Activated effector memory CD4-positive, alpha-beta T cell treated with Interleukin-2 at 50 U/mL for 16 hours (primary cell): ENCODE data around the gene TLX2.

ENCODE experiments used
- DNase-seq: peaks from one replicate; pipeline ENCODE4 v3.0.0-alpha.2; 2020

Gene TLX2

GRCh38 chr2:74536166-74536950 is 22.1 kb downstream of the TLX2 start:
- no peak for DNase-seq

- no peak for DNase-seq
Measured at GRCh38 chr2:74537140-74537539, 22.9 kb downstream of the TLX2 start.

GRCh38 chr2:74538881-74539339 is 24.7 kb downstream of the TLX2 start:
- DNase-seq = no peak

GRCh38 chr2:74540291-74540690 is 26.0 kb downstream of the TLX2 start:
- DNase-seq = no peak

DNA sequence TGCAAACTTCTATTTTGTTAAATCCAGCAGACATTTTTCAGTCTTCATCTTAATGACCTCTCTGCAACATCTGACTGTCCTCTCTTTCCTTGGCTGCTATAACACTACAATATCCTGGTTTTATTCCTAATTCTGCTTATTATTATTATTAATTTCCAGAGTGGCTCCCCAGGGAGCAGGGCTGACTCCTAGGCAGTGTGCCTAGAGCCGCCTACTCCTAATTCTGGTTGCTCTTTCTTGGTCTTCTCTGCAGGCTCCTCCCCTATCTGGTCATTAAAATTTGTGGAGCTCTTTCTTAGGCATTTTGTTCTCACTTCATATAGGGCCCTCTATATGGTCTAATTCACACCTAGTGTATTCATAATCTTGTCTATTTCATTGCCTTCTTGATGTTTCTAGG is 28.7 kb downstream of the TLX2 start:
- no peak for DNase-seq

- DNase-seq = no peak
Measured at GRCh38 chr2:74544634-74545033, 30.4 kb downstream of the TLX2 start.

- DNase-seq = no peak
Measured at GRCh38 chr2:74546004-74546403, 31.8 kb downstream of the TLX2 start.

DNA sequence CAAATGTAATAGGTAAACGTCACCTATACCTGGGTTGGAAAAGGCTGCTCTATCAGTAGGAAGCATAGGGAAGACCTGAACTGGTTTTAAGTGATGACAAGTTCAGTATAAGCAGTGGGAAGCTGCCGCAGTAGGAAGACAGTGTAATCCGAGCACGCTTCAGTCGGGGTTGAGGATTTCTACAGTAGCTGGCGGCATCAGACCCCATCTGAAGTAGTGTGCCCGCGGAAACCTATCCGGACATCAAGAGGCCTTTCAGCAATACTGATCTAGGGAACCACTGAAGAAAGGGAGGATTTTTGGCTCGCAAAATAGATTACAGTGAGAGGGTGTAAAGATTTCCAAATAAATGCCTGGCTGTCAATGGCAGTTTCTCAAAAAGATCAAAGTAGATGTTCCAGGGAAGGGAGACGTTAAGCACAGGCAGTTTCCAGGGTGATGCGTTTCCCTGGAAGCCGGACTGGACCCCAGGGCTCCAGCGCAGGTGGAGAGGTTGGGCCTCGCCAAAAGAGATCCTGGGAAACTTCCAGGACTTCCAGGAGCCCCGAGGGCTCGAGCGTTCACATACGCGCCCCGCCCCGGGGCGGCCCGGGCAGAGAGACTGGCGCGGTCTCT is 34.1 kb downstream of the TLX2 start:
- DNase-seq = no peak

- no peak for DNase-seq
Measured at GRCh38 chr2:74548900-74549826, 34.9 kb downstream of the TLX2 start.

DNA sequence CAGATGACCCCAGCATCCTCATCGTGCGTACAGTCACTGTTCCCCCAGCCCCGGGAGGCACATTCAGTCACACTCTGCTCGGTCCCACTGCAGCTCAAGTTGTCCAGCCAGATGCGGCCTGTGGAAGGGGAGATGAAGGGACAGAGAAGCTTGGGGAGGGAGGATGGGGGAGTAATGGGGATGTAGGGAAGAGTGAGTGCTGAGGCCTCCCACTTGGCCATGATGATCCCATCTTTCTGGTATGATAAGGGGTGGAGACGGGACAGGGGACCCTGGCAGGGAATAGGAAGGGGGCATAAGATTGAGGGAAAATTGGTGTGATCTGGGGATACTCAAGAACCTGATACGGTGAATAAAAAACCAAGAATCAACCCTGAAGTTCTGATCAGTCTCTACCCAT is 36.0 kb downstream of the TLX2 start:
- no peak for DNase-seq

- DNase-seq = no peak
Measured at GRCh38 chr2:74551530-74551929, 37.3 kb downstream of the TLX2 start.

DNA sequence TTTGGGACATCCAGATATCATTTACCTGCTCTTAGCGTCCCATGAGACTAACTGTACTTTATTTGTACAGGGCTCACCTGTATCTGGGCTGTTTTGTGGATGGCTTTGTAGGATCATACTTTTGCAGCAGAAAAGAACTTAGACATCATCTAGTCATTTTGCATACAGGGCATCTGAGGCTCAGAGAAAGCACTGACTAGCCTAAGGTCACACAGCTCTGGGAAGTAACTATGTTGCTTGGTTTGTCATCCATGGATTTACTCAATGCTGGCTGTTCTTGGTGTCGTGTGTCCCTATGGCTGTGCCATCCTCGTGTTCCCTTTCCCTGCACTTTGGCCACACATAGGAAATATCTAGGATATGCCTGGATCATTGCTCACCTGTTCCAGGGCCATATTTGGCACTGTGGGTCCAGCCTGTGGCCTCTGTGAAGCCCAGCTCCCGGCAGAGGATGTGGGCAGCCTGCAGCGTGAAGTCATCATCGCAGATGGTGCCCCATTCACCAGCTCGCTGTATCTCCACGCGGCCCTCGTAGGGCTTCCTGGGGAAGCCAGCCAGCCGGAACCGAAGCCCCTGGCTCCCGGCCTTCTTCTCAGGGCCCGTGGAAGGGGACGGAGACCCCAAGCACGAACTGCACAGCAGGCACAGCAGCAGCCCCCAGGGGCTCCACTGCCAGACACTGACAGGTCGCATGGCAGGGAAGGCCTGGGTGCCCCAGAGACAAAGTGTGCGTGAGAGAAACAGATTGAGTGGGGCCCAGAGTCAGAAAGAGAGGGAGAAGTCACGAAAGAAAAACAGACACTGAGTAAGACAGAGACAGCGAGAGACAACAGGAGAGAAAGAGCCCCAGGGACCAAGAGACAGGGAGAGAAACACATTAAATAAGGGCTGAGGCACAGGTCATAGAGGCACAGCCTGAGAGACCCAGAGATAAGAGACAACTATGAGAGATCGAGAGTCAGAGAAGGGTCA is 38.0 kb downstream of the TLX2 start:
- DNase-seq = no peak

GRCh38 chr2:74552914-74553811 is 38.9 kb downstream of the TLX2 start:
- no peak for DNase-seq

- DNase-seq = peak; percentile 74
Measured at GRCh38 chr2:74553892-74554819, 39.9 kb downstream of the TLX2 start, which contains the start of the genes DOK1 and LOXL3. DOK1 (plus strand) TSS chr2:74554720; CDS start chr2:74554755, 35 bp downstream. LOXL3 (minus strand) TSS chr2:74553942; CDS start chr2:74552634, 1,308 bp downstream.

GRCh38 chr2:74554820-74555531 is 40.7 kb downstream of the TLX2 start:
- DNase-seq = peak; percentile 19

GRCh38 chr2:74555610-74556103 is 41.4 kb downstream of the TLX2 start:
- DNase-seq = no peak

GRCh38 chr2:74556159-74556558 is 41.9 kb downstream of the TLX2 start:
- DNase-seq = no peak

- DNase-seq = no peak
Measured at GRCh38 chr2:74556831-74557370, 42.7 kb downstream of the TLX2 start.
